GM12892 (cell line): Measurements from ENCODE around the gene GSC2.

Source experiments
- POLR2A ChIP-seq: IDR thresholded peaks from 2 replicates; pipeline ENCODE4 v1.6.1; 2011; ENCODE audit warnings: low read depth, low read length, control low read depth
- POLR2AphosphoS5 ChIP-seq: IDR thresholded peaks from 2 replicates; pipeline ENCODE4 v1.6.1; 2011; ENCODE audit warnings: low read depth, low read length, control low read depth
- TAF1 ChIP-seq: IDR thresholded peaks from 2 replicates; pipeline ENCODE4 v1.6.1; 2011; ENCODE audit warnings: low read depth, mild to moderate bottlenecking, control low read depth, low read length, borderline replicate concordance

GRCh38 chr22:19125011-19125410, 25.1 kb downstream of the GSC2 start:
- TF ChIP-seq POLR2A: no peak
- TF ChIP-seq POLR2AphosphoS5: no peak
- no peak for TF ChIP-seq TAF1
